Measurements from ENCODE around the gene PLPP2.
"Not testable (repeated sequence)": the region's sequence is repeated elsewhere in the genome, so short reads cannot be mapped to it uniquely, and the experiment has no call there.

Gene PLPP2

GRCh38 chr19:271856-272255 lies 19.3 kb downstream of the PLPP2 start:
- DNase-seq (ENCODE audit: low read depth in 2 of 2) = no peak

GRCh38 chr19:270766-271318 lies 20.4 kb downstream of the PLPP2 start:
- DNase-seq (ENCODE audit: low read depth in 2 of 2) = not testable (repeated sequence)

GRCh38 chr19:269241-269640 lies 22.0 kb downstream of the PLPP2 start:
- DNase-seq (ENCODE audit: low read depth in 2 of 2) = no peak

GRCh38 chr19:262125-262524 lies 29.1 kb downstream of the PLPP2 start:
- DNase-seq (ENCODE audit: low read depth in 2 of 2) = no peak

- not testable (repeated sequence) for DNase-seq (ENCODE audit: low read depth in 2 of 2)
Observed at GRCh38 chr19:256804-257203, 34.4 kb downstream of the PLPP2 start.

GRCh38 chr19:252421-253186 lies 38.6 kb downstream of the PLPP2 start:
- DNase-seq (ENCODE audit: low read depth in 2 of 2) = not testable (repeated sequence)

- DNase-seq (ENCODE audit: low read depth in 2 of 2) = no peak
Observed at GRCh38 chr19:246551-246950, 44.7 kb downstream of the PLPP2 start.

GRCh38 chr19:245900-246299 lies 45.3 kb downstream of the PLPP2 start:
- DNase-seq (ENCODE audit: low read depth in 2 of 2) = not testable (repeated sequence)

GRCh38 chr19:245457-245856 lies 45.7 kb downstream of the PLPP2 start:
- DNase-seq (ENCODE audit: low read depth in 2 of 2) = no peak
